GM13976 (cell line): Measurements from ENCODE around the gene SMCHD1.

ENCODE experiments used
- DNase-seq: peaks from one replicate; pipeline ENCODE4 v3.0.0; 2012; ENCODE audit warnings: low spot score
- in situ Hi-C: fragments of 300-500 bp; cut with MboI; formaldehyde crosslinking; loops from one replicate; pipeline ENCODE4 v1.12.0; 2022; ENCODE audit warnings: low sequenced_read_pairs, mixed read lengths, inconsistent platforms; ENCODE audit not compliant: unreplicated experiment
- TF ChIP-seq, protein P1 (sequence below): IDR thresholded peaks from 2 replicates; pipeline ENCODE4 v1.5.1; 2012; ENCODE audit warnings: borderline replicate concordance, mild to moderate bottlenecking; ENCODE audit not compliant: insufficient read depth; ENCODE audit errors: extremely low read depth, missing control alignments, control extremely low read depth

The SMCHD1 gene

GRCh38 chr18:2818281-2818680, 162.8 kb downstream of the SMCHD1 start:
- in situ Hi-C loops: no loop called here
- DNase-seq: no peak
- TF ChIP-seq, protein P1, sequence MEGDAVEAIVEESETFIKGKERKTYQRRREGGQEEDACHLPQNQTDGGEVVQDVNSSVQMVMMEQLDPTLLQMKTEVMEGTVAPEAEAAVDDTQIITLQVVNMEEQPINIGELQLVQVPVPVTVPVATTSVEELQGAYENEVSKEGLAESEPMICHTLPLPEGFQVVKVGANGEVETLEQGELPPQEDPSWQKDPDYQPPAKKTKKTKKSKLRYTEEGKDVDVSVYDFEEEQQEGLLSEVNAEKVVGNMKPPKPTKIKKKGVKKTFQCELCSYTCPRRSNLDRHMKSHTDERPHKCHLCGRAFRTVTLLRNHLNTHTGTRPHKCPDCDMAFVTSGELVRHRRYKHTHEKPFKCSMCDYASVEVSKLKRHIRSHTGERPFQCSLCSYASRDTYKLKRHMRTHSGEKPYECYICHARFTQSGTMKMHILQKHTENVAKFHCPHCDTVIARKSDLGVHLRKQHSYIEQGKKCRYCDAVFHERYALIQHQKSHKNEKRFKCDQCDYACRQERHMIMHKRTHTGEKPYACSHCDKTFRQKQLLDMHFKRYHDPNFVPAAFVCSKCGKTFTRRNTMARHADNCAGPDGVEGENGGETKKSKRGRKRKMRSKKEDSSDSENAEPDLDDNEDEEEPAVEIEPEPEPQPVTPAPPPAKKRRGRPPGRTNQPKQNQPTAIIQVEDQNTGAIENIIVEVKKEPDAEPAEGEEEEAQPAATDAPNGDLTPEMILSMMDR: no peak

DNA sequence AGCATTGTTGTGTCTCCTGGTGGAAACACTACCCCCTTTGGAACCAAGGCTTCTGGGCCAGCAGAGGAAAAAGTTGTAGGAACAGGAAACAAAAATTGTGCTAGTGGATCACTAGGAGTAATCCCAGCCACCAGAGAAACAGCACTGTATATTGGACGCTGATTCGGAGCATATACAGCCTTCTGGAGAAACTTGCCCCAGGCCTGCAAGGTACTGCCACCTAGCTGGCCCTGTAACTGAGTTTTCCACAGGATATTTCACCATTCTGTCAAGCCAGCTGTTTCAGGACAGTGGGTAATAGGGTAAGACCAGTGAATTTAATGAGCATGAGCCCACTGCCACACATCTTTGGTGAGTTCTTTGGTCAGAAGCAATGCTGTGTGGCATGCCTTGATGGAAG, 166.2 kb downstream of the SMCHD1 start:
- DNase-seq: no peak
- TF ChIP-seq, protein P1: no peak
- in situ Hi-C loops: no loop called here

DNA sequence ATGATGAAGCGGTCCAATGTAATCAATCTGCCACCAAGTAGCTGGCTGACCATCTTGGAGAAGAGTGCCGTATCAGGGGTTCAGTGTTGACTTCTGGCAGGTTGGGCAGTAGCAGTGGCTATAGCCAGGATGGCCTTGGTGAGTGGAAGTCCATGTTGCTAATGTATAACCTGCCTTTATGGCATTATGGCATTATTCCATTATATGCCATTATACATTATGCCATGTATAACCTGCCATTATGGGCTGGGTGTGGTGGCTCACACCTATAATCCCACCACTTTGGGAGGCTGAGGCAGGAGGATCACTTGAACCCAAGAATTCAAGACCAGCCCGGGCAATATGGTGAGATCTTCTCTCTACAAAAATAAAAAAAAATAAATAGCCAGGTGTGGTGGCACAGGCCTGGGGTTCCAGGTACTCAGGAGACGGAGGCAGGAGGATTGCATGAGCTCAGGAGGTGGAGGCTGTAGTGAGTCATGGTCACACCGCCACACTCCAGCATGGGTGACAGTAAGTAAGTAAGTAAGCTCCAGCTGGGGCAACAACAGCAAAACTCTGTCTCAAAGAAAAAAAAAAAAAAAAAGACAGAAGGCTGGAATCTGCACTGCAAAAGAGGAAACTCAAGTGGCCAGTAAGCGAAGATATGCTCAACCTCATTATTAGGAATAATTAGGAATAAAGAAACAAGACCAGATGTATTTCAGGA, 166.8 kb downstream of the SMCHD1 start:
- TF ChIP-seq, protein P1: no peak
- in situ Hi-C loops: no loop called here
- DNase-seq: no peak

- in situ Hi-C loops: no loop called here
- DNase-seq: no peak
- TF ChIP-seq, protein P1: no peak
These were observed 167.7 kb downstream of the SMCHD1 start for GRCh38 chr18:2823202-2823601.

DNA sequence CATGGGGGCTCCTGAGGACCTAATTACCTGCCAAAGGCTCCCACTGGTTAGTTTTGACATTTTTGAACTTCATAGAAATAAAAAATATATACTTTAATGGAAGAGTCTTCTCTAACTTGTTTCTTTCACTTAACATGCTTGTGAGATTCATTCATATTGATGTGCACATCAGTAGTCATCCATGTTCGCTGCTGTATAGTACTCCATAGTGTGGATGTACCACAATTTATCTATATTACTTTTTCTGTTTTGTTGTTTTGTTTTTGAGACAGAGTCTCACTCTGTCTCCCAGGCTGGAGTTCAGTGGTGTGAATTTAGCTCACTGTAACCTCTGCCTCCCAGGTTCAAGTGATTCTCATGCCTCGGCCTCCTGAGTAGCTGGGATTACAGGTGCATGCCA, 168.4 kb downstream of the SMCHD1 start:
- TF ChIP-seq, protein P1: no peak
- in situ Hi-C loops: no loop called here
- no peak for DNase-seq

- no peak for DNase-seq
- in situ Hi-C loops: no loop called here
- TF ChIP-seq, protein P1: no peak
These were observed 169.3 kb downstream of the SMCHD1 start for GRCh38 chr18:2824865-2825264.

GRCh38 chr18:2825613-2826175, 170.2 kb downstream of the SMCHD1 start:
- DNase-seq: no peak
- in situ Hi-C loops: no loop called here
- TF ChIP-seq, protein P1: no peak
